HG02870 (cell line): ENCODE data around the gene SPTSSB.
A peak's percentile ranks its signal among the peaks of the same experiment; 100 is the strongest.

ENCODE experiments used
- ATAC-seq: cut with Tn5 transposase; IDR thresholded peaks from one replicate; pipeline ENCODE4 v1.9.1; 2021; ENCODE audit warnings: mild to moderate bottlenecking, moderate library complexity; ENCODE audit not compliant: unreplicated experiment

Gene SPTSSB

GRCh38 chr3:161393310-161393709 is 22.0 kb upstream of the SPTSSB start:
- ATAC-seq, result no peak

- no peak for ATAC-seq
Measured at GRCh38 chr3:161392853-161393252, 21.5 kb upstream of the SPTSSB start.

GRCh38 chr3:161390200-161390599 is 18.9 kb upstream of the SPTSSB start:
- ATAC-seq, result no peak

GRCh38 chr3:161389445-161390035 is 18.2 kb upstream of the SPTSSB start:
- ATAC-seq, result no peak

GRCh38 chr3:161388855-161389254 is 17.5 kb upstream of the SPTSSB start:
- ATAC-seq, result peak; percentile 60

- ATAC-seq, result no peak
Measured at GRCh38 chr3:161386991-161387770, 15.9 kb upstream of the SPTSSB start.

- ATAC-seq, result peak; percentile 36
Measured at GRCh38 chr3:161372321-161373260, 1.3 kb upstream of the SPTSSB start.

GRCh38 chr3:161369531-161369930 is 1.8 kb downstream of the SPTSSB start:
- ATAC-seq, result no peak

GRCh38 chr3:161366094-161366493 is 5.2 kb downstream of the SPTSSB start:
- no peak for ATAC-seq

GRCh38 chr3:161358488-161358887 is 12.8 kb downstream of the SPTSSB start:
- no peak for ATAC-seq

GRCh38 chr3:161356287-161356686 is 15.0 kb downstream of the SPTSSB start:
- ATAC-seq, result no peak

GRCh38 chr3:161355508-161355907 is 15.8 kb downstream of the SPTSSB start:
- ATAC-seq, result no peak

- no peak for ATAC-seq
Measured at GRCh38 chr3:161354554-161354953, 16.8 kb downstream of the SPTSSB start.

- ATAC-seq, result no peak
Measured at GRCh38 chr3:161351330-161351729, 20.0 kb downstream of the SPTSSB start.

GRCh38 chr3:161350916-161351315 is 20.4 kb downstream of the SPTSSB start:
- no peak for ATAC-seq

GRCh38 chr3:161349529-161350312 is 21.6 kb downstream of the SPTSSB start:
- ATAC-seq, result peak; percentile 84

- no peak for ATAC-seq
Measured at GRCh38 chr3:161348796-161349400, 22.4 kb downstream of the SPTSSB start.

- ATAC-seq, result no peak
Measured at GRCh38 chr3:161347726-161348125, 23.6 kb downstream of the SPTSSB start.

GRCh38 chr3:161345023-161345422 is 26.3 kb downstream of the SPTSSB start:
- no peak for ATAC-seq

- no peak for ATAC-seq
Measured at GRCh38 chr3:161343986-161344385, 27.3 kb downstream of the SPTSSB start.
